ENCODE measurements around the gene ERH.

- no peak for TF ChIP-seq CTCF (IDR thresholded peaks at IDR 0.05)
- TF ChIP-seq POLR2AphosphoS5 (IDR thresholded peaks at IDR 0.05), result no peak
- no peak for TF ChIP-seq POLR2A (IDR thresholded peaks at IDR 0.05)
These were observed 2.1 kb upstream of the ERH start for GRCh38 chr14:69400154-69400553.

Data from breast epithelium (tissue), 3 donors.